Measurements from ENCODE around the gene LAPTM4A.
"Not testable (repeated sequence)": the region's sequence is repeated elsewhere in the genome, so short reads cannot be mapped to it uniquely, and the experiment has no call there.

DNA sequence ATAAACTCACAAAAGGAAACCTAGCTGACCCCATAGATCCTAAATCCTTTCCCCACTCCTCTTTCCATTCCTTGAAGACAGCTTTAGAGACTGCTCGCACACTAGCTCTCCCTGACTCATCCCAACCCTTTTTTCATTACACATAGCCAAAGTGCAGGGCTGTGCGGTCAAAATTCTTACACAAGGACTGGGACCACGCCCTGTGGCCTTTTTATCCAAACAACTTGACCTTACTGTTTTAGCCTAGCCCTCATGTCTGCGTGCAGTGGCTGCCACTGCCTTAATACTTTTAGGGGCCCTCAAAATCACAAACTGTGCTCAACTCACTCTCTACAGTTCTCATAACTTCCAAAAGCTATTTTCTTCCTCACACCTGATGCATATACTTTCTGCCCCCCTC is 34.5 kb upstream of the LAPTM4A start:
- TF ChIP-seq, protein P1, sequence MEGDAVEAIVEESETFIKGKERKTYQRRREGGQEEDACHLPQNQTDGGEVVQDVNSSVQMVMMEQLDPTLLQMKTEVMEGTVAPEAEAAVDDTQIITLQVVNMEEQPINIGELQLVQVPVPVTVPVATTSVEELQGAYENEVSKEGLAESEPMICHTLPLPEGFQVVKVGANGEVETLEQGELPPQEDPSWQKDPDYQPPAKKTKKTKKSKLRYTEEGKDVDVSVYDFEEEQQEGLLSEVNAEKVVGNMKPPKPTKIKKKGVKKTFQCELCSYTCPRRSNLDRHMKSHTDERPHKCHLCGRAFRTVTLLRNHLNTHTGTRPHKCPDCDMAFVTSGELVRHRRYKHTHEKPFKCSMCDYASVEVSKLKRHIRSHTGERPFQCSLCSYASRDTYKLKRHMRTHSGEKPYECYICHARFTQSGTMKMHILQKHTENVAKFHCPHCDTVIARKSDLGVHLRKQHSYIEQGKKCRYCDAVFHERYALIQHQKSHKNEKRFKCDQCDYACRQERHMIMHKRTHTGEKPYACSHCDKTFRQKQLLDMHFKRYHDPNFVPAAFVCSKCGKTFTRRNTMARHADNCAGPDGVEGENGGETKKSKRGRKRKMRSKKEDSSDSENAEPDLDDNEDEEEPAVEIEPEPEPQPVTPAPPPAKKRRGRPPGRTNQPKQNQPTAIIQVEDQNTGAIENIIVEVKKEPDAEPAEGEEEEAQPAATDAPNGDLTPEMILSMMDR (IDR thresholded peaks at IDR 0.05) = not testable (repeated sequence)
- TF ChIP-seq POLR2AphosphoS5 (IDR thresholded peaks at IDR 0.05; ENCODE audit: insufficient read depth in 1 of 2, low read depth in 1 of 2); POLR2A (IDR thresholded peaks at IDR 0.05): not testable (repeated sequence)

Data from vagina (tissue), 2 donors.